ENCODE results near the gene CHD1. TPM values are rescaled to one million over a fixed set of nuclear protein-coding genes. Genes with fewer than 3 reads are reported as not detected.

The CHD1 gene
- total RNA-seq, 1 donor from 2014 or later: 21.7 TPM

GRCh38 chr5:98804066-98804465, 124.7 kb downstream of the CHD1 start:
- peak; percentile 47 for ATAC-seq

Other genes with a start within 250 kb of the CHD1 start
- gene RGMB, start 155.3 kb downstream of the CHD1 start, total RNA-seq: 9.7 TPM

All from esophagus mucosa (tissue), 1 donor.